CD8-positive, alpha-beta memory T cell (primary cell): ENCODE data around the gene FGFR4. TPM values are rescaled to one million over a fixed set of nuclear protein-coding genes. Genes with fewer than 3 reads are reported as not detected.
A peak's percentile ranks its signal among the peaks of the same experiment; 100 is the strongest.

Source experiments
- CTCF ChIA-PET: fragments of 350-600 bp; sonication (Branson Sonifier 250); formaldehyde crosslinking; loops from one replicate; lab custom pipeline; 2021; ENCODE audit warnings: antibody characterized with exemption; lab: Charles Lee
- POLR2A ChIA-PET: fragments of 350-600 bp; sonication (Branson Sonifier 250); formaldehyde crosslinking; loops from one replicate; lab custom pipeline; 2021; ENCODE audit warnings: antibody characterized with exemption; lab: Charles Lee
- DNase-seq, 5 donors: peaks; one replicate each; pipeline versions ENCODE4 v3.0.0 to v3.0.0-alpha.2; 2020 to 2022; ENCODE audit warnings: mixed read lengths in 1 of 5
- H3K27ac ChIP-seq: one replicate; pipeline ENCODE4 v1.7.0; 2013; ENCODE audit warnings: low read depth, mild to moderate bottlenecking, low read length, moderate library complexity
- H3K27me3 ChIP-seq: 2 replicates; pipeline ENCODE4 v1.7.0; 2013; ENCODE audit warnings: low read length, mild to moderate bottlenecking; ENCODE audit not compliant: insufficient read depth, poor library complexity, severe bottlenecking
- H3K36me3 ChIP-seq: 2 replicates; pipeline ENCODE4 v1.7.0; 2013; ENCODE audit warnings: mild to moderate bottlenecking, low read length, moderate library complexity; ENCODE audit not compliant: insufficient read depth
- H3K4me1 ChIP-seq: 2 replicates; pipeline ENCODE4 v1.7.0; 2013; ENCODE audit warnings: mild to moderate bottlenecking, low read length, moderate library complexity; ENCODE audit not compliant: insufficient read depth
- H3K4me3 ChIP-seq: 2 replicates; pipeline ENCODE4 v1.7.0; 2013; ENCODE audit warnings: mild to moderate bottlenecking, low read length
- H3K9me3 ChIP-seq: 2 replicates; pipeline ENCODE4 v1.7.0; 2013; ENCODE audit warnings: mild to moderate bottlenecking, low read length
- H3K27ac Mint-ChIP-seq, 8 donors: one replicate each; pipeline ENCODE4 v1.8.0; 2020 to 2021; ENCODE audit warnings: mixed read lengths in 8 of 8, mild to moderate bottlenecking in 6 of 8, inconsistent platforms in 3 of 8, moderate library complexity in 3 of 8
- H3K27me3 Mint-ChIP-seq, 2 donors: one replicate each; pipeline ENCODE4 v1.8.0; 2020 to 2021; ENCODE audit warnings: mixed read lengths in 2 of 2, mild to moderate bottlenecking in 1 of 2, moderate library complexity in 1 of 2
- H3K36me3 Mint-ChIP-seq, 3 donors: one replicate each; pipeline ENCODE4 v1.8.0; 2020 to 2021; ENCODE audit warnings: mixed read lengths in 3 of 3, inconsistent platforms in 1 of 3, mild to moderate bottlenecking in 1 of 3
- H3K4me1 Mint-ChIP-seq, 3 donors: one replicate each; pipeline ENCODE4 v1.8.0; 2020 to 2021; ENCODE audit warnings: mixed read lengths in 3 of 3, inconsistent platforms in 1 of 3, mild to moderate bottlenecking in 1 of 3
- H3K4me3 Mint-ChIP-seq, 7 donors: one replicate each; pipeline ENCODE4 v1.8.0; 2020 to 2021; ENCODE audit warnings: mixed read lengths in 7 of 7, mild to moderate bottlenecking in 6 of 7, moderate library complexity in 4 of 7, inconsistent platforms in 2 of 7
- H3K9me3 Mint-ChIP-seq, 5 donors: one replicate each; pipeline ENCODE4 v1.8.0; 2020 to 2022; ENCODE audit warnings: mixed read lengths in 5 of 5, mild to moderate bottlenecking in 3 of 5, moderate library complexity in 2 of 5, inconsistent platforms in 1 of 5
- polyA plus RNA-seq: library from polyadenylated mRNA; unstranded; fragments of 300-500 nt; fragmentation: Illumina TruSeq; gene quantifications from one replicate; pipeline ENCODE4 v1.2.3, GENCODE V29; 2021
- total RNA-seq, 2 experiments: library from RNA; stranded (reverse); gene quantifications; one replicate each; pipeline ENCODE4 v1.2.3, GENCODE V29; 2021

Gene FGFR4
- total and polyA plus RNA-seq, 3 experiments from 2014 or later: 0.29 to 1.2 (median 0.42) TPM

GRCh38 chr5:177085985-177086653, 596 bp upstream of the FGFR4 start:
- POLR2A ChIA-PET: no interaction called here

GRCh38 chr5:177087398-177088005, 787 bp downstream of the FGFR4 start:
- Mint-ChIP-seq H3K27ac (no peak overlapping the region), H3K4me3 (peak overlapping the region in 6 of 7 donors; percentile 6 to 83 (median 37)), H3K9me3 (no peaks in the 10 kb centered on the region), H3K4me1 (peaks cover 9 to 13% (median 11%) of the 10 kb centered on the region in 3 donors), H3K36me3 (no peaks in the 10 kb centered on the region), H3K27me3 (peaks cover 3 to 13% of the 10 kb centered on the region in 2 donors)
- DNase-seq: no peak
- ChIA-PET POLR2A (no interaction called here), CTCF (interaction anchor here (0.8 to 4.4 kb wide), 6 partner anchors 10 to 46 kb away, joined by 3 to 26 read pairs (median 4); no protein-coding TSS in a partner anchor)
- Histone ChIP-seq H3K9me3 (no peaks in the 10 kb centered on the region), H3K4me3 (peak overlapping the region; percentile 49), H3K27ac (no peak overlapping the region), H3K27me3 (no peaks in the 10 kb centered on the region), H3K36me3 (no peaks in the 10 kb centered on the region), H3K4me1 (peaks cover 8% of the 10 kb centered on the region)

More at GRCh38 chr5:177085985-177086653, 596 bp upstream of the FGFR4 start:
- Mint-ChIP-seq H3K4me1 (peaks cover 9 to 13% (median 11%) of the 10 kb centered on the region in 3 donors), H3K36me3 (no peaks in the 10 kb centered on the region), H3K9me3 (no peaks in the 10 kb centered on the region), H3K4me3 (peak overlapping the region; percentile 11 to 88 (median 60)), H3K27me3 (peaks cover 3 to 13% of the 10 kb centered on the region in 2 donors), H3K27ac (peak overlapping the region in 3 of 8 donors; percentile 18 to 52 (median 35))
- Histone ChIP-seq H3K9me3 (no peaks in the 10 kb centered on the region), H3K4me1 (peaks cover 8% of the 10 kb centered on the region), H3K4me3 (no peak overlapping the region), H3K27ac (no peak overlapping the region), H3K36me3 (no peaks in the 10 kb centered on the region), H3K27me3 (no peaks in the 10 kb centered on the region)
- CTCF ChIA-PET: interaction anchor here (1.0 to 4.4 kb wide), 4 partner anchors 9 to 25 kb away, joined by 3 to 26 read pairs (median 8); no protein-coding TSS in a partner anchor
- DNase-seq: no peak

- Mint-ChIP-seq H3K9me3 (no peaks in the 10 kb centered on the region), H3K27me3 (peaks cover 0 to 9% of the 10 kb centered on the region in 2 donors), H3K27ac (peak overlapping the region in 1 of 8 donors; percentile 52), H3K36me3 (no peaks in the 10 kb centered on the region), H3K4me1 (peaks cover 9 to 13% (median 11%) of the 10 kb centered on the region in 3 donors), H3K4me3 (peak overlapping the region in 2 of 7 donors; percentile 32 to 44)
- Histone ChIP-seq H3K9me3 (no peaks in the 10 kb centered on the region), H3K4me3 (no peak overlapping the region), H3K27me3 (no peaks in the 10 kb centered on the region), H3K4me1 (peaks cover 8% of the 10 kb centered on the region), H3K36me3 (no peaks in the 10 kb centered on the region), H3K27ac (no peak overlapping the region)
- DNase-seq: no peak
- POLR2A ChIA-PET: no interaction called here
- CTCF ChIA-PET: interaction anchor here (0.8 kb wide), 1 partner anchor 17 kb away, joined by 3 read pairs; no protein-coding TSS in a partner anchor
Measured at GRCh38 chr5:177089127-177089526, 2.4 kb downstream of the FGFR4 start.

- Mint-ChIP-seq H3K4me1 (peaks cover 9 to 13% (median 11%) of the 10 kb centered on the region in 3 donors), H3K27me3 (peaks cover 0 to 7% of the 10 kb centered on the region in 2 donors)
- CTCF ChIA-PET: interaction anchor here (0.8 kb wide), 1 partner anchor 18 kb away, joined by 3 read pairs; no protein-coding TSS in a partner anchor
Measured at GRCh38 chr5:177089825-177090641, 3.3 kb downstream of the FGFR4 start.

GRCh38 chr5:177090813-177091212, 4.1 kb downstream of the FGFR4 start:
- Mint-ChIP-seq H3K4me1 (peaks cover 9 to 13% (median 10%) of the 10 kb centered on the region in 3 donors), H3K4me3 (no peak overlapping the region), H3K27ac (no peak overlapping the region), H3K27me3 (peaks cover 0 to 4% of the 10 kb centered on the region in 2 donors), H3K36me3 (no peaks in the 10 kb centered on the region), H3K9me3 (no peaks in the 10 kb centered on the region)
- POLR2A ChIA-PET: no interaction called here
- CTCF ChIA-PET: no interaction called here
- Histone ChIP-seq H3K4me1 (peaks cover 8% of the 10 kb centered on the region), H3K9me3 (no peaks in the 10 kb centered on the region), H3K36me3 (no peaks in the 10 kb centered on the region), H3K27ac (no peak overlapping the region), H3K4me3 (no peak overlapping the region), H3K27me3 (no peaks in the 10 kb centered on the region)
- no peak for DNase-seq

More at GRCh38 chr5:177089825-177090641, 3.3 kb downstream of the FGFR4 start:
- no peak overlapping the region for H3K27ac ChIP-seq
- H3K4me1 ChIP-seq: peaks cover 8% of the 10 kb centered on the region
- Mint-ChIP-seq H3K4me3 (no peak overlapping the region), H3K27ac (peak overlapping the region in 1 of 8 donors; percentile 56), H3K9me3 (no peaks in the 10 kb centered on the region), H3K36me3 (no peaks in the 10 kb centered on the region)
- H3K9me3 ChIP-seq: no peaks in the 10 kb centered on the region
- no peak overlapping the region for H3K4me3 ChIP-seq
- no peaks in the 10 kb centered on the region for H3K36me3 ChIP-seq
- no peaks in the 10 kb centered on the region for H3K27me3 ChIP-seq
- DNase-seq: no peak
- POLR2A ChIA-PET: no interaction called here

- Mint-ChIP-seq H3K4me3 (no peak overlapping the region), H3K9me3 (no peaks in the 10 kb centered on the region), H3K4me1 (peaks cover 5 to 8% (median 6%) of the 10 kb centered on the region in 3 donors), H3K27ac (no peak overlapping the region), H3K27me3 (peaks cover 0 to 4% of the 10 kb centered on the region in 2 donors), H3K36me3 (no peaks in the 10 kb centered on the region)
- Histone ChIP-seq H3K27ac (no peak overlapping the region), H3K27me3 (no peaks in the 10 kb centered on the region), H3K9me3 (no peaks in the 10 kb centered on the region), H3K4me1 (peaks cover 8% of the 10 kb centered on the region), H3K36me3 (no peaks in the 10 kb centered on the region), H3K4me3 (no peak overlapping the region)
- POLR2A ChIA-PET: no interaction called here
- no peak for DNase-seq
- CTCF ChIA-PET: no interaction called here
Measured at GRCh38 chr5:177091232-177091631, 4.5 kb downstream of the FGFR4 start.

GRCh38 chr5:177092178-177093081, 5.7 kb downstream of the FGFR4 start:
- Histone ChIP-seq H3K36me3 (no peaks in the 10 kb centered on the region), H3K27ac (no peak overlapping the region), H3K9me3 (no peaks in the 10 kb centered on the region), H3K4me1 (peaks cover 3% of the 10 kb centered on the region), H3K4me3 (no peak overlapping the region), H3K27me3 (no peaks in the 10 kb centered on the region)
- H3K27ac Mint-ChIP-seq: no peak overlapping the region
- ChIA-PET CTCF (interaction anchor here (1.6 kb wide), 1 partner anchor 20 kb away, joined by 5 read pairs; no protein-coding TSS in a partner anchor), POLR2A (no interaction called here)
- H3K9me3 Mint-ChIP-seq: no peaks in the 10 kb centered on the region
- no peak for DNase-seq
- peaks cover 0 to 4% of the 10 kb centered on the region in 2 donors for H3K27me3 Mint-ChIP-seq
- peaks cover 3 to 4% (median 4%) of the 10 kb centered on the region in 3 donors for H3K4me1 Mint-ChIP-seq
- H3K36me3 Mint-ChIP-seq: no peaks in the 10 kb centered on the region
- no peak overlapping the region for H3K4me3 Mint-ChIP-seq
